Umbilical cord (tissue), 2 donors: ENCODE measurements around the gene FSIP1. TPM values are rescaled to one million over a fixed set of nuclear protein-coding genes. Genes with fewer than 3 reads are reported as not detected.
A peak's percentile ranks its signal among the peaks of the same experiment; 100 is the strongest.

Source experiments
- DNase-seq: peaks from one replicate; pipeline ENCODE4 v3.0.0-alpha.2; 2015; ENCODE audit warnings: low spot score
- total RNA-seq: library from RNA; depleted of rRNA; stranded (reverse); fragments of >200 nt; gene quantifications from one replicate; pipeline ENCODE4 v1.2.3, GENCODE V29; 2014; ENCODE audit warnings: low replicate concordance; ENCODE audit not compliant: insufficient read depth

The FSIP1 gene
- total RNA-seq, 1 donor from 2014 or later: 1.9 TPM

DNA sequence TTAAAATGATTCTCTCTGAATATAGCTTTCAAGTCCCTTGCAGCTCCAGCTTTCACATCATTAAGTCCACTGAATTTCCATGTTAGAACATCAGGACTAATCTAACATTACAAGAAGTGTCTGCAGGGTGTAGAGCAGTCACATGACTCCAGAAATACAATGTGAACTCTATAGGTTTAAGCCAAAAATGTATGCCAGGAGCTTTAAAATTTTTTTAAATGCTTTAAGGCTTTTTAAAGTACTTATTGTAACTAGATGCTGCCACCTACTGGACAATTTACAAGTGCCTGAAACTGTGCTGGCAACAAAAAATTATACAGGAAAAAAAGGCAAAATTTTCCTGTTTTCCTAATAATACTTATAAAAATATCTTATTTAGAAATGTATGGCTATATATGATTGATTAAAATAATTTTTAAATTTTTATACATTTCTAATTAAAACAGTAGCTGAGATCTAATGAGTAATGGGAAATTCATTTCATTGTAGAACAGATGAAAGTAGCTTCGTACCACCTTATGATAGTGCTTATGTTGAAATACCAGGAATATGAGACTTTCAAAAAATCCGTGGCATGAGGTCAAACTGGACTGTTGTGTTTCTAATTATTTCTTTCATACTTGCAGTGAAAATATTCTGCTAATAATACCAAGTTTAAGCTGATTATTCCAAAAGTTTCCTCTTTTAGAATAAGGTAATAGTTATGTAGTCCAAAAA, 25.7 kb downstream of the FSIP1 start:
- DNase-seq: peak; percentile 79

DNA sequence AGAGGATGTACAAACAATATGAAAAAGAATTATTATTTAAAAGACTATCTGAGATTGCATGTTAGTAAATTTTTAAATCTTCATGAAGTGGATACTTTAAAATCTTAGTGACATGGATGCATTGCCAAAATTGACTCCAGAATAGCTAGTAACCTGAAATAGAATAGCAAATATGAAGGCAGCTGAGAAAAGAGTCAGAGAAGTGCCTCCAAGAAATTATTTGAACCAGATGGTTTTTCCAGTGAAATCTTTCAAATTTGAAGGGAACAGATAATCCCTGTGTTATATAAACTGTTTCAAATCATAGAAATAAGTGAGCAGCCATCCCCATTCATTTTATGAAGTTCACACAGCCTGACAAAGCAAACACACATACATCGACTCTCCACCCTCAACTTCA, 29.6 kb downstream of the FSIP1 start:
- DNase-seq: peak; percentile 38

DNA sequence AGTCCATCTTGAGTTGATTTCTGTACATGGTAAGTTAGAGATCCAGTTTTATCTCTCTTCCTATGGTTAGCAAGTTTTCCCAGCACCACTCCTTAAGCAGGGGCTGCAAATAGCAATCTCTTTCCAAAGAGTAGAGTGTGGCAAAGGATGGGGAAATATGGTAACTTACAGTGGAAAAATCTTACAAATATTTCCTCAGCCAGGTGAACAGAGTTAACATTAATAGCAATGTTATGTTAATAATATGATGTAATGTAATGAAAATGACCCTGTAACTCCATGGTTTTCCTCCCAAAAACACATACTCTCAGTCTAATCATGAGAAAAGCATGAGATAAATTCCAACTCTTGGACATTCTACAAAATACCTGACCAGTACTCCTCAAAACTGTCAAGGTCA, 30.4 kb downstream of the FSIP1 start:
- no peak for DNase-seq

DNA sequence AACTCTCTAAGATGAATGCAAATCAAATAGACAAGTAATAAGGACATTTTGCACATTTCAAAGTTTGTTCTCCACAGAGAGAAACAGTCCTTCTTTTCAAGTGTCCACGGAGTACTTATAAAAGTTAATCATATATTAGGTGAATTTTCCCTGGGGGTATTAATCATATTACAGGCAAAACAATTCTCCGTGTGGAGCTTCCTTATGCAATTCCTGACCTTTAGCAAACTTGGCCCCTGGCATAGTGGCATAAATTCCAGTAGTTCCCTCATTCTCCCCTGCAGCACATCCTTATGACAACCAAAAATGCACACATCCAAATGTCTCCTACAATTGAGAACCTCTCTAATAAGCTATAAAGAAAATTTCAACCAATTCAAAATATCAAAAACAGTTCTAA, 34.4 kb downstream of the FSIP1 start:
- no peak for DNase-seq

DNA sequence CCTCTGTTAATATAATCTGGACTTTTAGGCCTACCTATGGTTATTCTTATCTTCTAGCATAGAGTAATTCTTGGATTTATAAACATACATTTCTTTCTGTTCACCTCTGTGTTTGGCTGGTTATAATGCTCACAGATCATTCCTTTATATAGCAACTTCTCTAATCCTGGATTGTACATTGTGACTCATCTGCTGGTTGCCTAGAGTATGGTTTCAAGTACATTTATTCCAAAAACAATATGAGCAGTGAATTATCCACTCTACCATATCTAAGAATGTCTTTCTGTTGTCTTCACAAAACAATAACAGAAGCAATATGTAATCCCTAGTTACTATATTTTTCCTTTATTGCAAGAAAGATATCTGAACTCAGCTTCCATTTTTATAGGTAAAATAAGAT, 35.3 kb downstream of the FSIP1 start:
- peak; percentile 66 for DNase-seq

DNA sequence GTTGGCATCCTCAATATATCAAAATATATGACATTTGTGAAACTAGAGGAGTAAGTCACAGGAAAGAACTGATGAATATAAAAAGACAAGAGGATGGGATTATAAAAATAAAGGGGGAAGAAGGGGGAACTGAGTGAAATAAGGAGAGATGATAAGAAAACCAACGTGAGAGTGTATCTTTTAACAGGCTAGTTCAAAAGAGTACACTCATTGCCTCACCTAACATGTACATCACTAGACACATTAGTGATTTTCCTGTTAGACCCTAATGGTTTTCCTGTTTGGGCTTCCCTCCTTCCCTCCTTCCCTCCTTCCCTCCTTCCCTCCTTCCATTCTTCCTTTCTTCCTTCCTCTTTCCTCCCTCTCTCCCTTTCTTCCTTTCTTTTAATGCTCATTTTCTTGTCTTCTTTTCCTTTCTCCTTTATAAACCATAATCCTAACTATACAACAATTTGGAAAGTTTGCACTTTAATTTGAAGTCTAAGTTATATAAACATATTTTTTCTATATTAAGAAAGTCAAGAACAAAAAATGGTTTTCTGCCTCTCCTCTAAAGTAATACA, 35.8 kb downstream of the FSIP1 start:
- DNase-seq: no peak

DNA sequence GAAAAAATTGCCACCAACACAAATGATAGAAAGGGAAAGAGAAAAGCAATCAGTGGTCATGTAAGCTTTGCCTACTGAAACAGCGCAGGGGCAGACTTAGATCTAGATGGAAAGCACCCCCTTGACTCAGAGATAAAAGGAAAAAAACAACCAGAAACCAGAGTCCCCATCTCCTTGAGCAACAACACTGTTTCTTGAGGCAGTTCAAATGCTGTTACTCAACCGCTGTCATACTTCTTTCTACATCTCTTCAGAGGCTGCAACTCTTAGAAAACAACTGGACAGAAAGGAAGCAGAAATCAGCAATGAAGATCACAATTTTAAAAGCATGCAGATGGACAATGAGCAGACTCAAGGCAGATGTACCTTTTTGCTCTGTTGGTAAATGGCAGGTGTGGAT, 36.5 kb downstream of the FSIP1 start:
- no peak for DNase-seq

DNA sequence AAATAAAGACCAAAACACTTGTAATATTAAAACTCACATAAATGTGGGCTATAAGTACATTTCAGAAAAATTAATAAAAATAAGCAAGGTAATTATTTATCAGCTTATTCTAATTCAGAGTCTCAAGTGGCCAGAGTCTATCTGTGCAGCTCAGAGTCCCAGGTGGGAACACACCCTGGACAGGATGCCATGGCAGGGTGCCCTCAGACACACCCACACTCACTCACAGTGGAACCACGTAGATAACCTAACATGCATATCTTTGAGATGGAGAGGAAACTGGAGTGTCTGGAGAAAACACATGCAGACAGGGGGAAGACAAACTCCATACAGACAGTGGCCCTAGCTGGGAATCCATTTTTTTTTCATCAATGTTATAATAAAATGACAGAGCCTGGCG, 37.2 kb downstream of the FSIP1 start:
- no peak for DNase-seq

DNA sequence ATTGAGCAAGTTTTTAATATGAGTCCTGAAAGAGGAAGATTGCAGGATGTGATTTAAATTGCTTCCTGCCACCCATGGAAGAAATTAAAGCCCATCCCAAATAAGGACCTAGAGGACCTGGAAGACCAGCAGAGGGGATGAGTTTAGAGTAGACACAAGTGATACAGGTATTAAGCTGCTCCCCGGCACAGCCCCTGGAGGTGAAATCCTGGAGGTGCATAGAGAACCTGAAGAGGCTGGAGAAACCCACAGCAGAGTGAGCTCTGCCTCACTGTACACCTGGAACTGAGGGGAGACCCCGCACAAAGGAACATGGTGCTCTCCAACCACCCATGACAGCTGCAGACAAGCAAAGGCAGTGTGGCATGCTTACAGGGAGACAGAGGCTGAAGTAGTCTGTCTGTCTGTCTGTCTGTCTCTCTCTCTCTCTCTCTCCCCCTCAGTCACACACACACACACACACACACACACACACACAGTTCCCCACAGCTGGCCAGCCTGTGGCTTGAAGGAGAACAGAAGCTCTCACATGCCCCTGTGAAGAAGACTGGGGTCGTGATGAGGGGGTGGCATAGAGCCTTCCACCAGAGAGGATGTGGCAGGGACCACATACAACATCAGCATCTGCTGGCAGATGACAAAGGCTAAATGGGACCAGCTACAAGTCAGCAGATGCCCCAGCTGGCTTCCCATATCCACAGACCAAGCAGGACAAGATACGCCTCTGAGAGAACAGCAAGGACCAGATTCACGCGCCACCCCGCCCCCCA, 38.1 kb downstream of the FSIP1 start:
- DNase-seq: no peak

DNA sequence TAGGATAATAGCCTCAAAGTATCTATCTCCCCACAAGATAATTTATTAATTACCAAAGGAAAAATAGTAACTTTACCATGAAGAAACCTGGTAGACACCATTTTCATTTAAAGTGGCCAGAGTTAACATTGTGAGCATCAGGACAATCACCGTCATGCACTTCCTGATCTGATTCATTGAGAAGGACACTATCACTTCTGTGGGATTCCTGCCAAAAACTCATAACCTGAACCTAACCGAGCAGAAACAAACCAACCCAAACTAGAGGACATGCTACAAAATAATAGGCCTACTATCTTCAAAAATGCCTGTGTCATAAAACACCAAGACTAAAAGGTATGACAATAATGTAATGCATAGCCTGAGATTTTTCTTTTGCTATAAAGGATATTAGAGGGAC, 39.0 kb downstream of the FSIP1 start:
- no peak for DNase-seq

DNA sequence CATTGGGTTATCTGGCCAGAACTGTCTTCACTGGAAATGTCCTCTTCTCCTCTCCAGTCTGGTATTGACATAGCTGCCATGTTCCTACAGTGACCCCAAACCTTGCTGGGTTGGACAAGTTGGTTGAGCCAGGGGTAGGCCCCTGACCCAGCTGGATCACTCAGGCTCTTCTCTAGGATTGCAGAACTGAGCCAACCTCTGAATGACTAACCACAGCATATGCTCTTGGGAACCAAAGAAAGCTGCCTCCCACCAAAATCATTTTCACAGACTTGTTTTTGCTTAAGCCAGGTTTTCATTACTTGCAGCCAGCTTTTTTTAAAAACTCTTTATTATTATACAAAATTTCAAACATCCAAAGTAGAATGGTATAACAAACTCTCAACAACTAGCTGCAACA, 41.4 kb downstream of the FSIP1 start:
- no peak for DNase-seq

DNA sequence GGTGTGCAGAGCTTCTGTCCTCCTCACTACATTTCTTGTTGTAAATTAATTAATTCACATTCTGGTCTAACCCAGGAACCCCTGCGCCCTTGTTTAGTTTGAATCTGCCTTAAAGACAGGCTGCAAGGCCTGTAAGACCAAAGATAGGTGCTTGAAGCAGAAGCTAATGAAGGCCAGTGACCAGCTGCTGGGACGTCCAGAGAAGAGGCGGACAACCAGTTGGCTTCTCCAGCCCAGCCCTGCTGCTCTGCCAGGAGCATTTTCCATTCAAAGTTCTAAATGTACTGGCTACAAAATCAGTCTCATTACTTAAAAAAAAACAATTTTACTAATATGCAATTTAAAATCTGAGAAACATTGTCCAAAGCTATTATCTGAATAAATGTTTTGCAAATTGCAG, 43.6 kb downstream of the FSIP1 start:
- no peak for DNase-seq

DNA sequence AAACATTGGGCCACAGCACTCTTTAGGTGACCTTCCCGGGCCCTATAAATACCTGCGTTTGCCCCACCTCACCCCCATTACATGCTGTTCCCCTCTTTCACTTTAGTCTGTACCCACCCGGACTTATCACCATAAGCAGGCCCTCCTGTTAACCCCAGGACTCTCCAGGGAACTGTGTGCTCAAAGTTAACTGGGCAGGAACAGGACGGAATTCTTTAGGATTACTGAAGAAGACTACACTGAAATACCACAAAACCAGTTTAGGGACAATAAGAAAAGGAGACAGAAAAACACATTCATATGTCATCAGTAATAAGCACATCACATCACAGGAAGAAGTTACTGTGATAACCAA, 45.5 kb downstream of the FSIP1 start:
- no peak for DNase-seq

DNA sequence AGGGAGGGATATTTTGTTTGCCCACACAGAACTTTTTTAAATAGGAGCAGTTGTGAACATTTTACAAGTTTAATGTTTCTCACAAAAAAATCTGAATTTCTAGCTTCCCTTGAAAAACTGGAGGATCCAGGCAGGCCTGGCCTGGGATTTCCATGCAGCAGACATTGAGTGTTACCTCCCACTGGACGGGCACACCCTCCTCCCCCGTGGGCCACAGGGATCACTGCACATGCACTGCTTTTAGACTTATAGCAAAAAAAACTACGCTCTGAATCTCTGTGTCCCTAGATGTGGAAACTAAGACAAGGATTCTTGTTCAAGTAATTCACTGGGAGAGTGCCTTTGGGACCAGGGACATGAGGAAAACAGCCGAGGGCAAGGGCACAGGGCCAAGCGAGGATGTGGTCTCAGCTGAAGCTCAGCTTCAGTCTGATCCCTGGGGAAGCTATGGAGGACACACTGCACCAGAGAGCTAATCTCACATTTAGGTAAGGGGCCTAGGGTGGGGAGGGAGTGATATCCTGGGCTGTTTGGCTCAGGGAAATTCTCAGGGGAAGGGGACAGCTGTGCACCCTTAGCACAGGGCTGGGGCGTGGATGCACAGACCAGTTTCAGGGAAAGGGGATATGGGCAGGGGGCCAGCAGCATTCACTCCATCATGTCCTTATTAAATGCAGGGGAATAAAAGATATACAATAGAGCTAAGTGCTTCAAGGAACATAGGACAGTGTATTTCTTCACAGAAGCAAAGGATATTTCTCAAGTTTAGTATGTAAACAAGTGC, 46.0 kb downstream of the FSIP1 start:
- peak; percentile 28 for DNase-seq

DNA sequence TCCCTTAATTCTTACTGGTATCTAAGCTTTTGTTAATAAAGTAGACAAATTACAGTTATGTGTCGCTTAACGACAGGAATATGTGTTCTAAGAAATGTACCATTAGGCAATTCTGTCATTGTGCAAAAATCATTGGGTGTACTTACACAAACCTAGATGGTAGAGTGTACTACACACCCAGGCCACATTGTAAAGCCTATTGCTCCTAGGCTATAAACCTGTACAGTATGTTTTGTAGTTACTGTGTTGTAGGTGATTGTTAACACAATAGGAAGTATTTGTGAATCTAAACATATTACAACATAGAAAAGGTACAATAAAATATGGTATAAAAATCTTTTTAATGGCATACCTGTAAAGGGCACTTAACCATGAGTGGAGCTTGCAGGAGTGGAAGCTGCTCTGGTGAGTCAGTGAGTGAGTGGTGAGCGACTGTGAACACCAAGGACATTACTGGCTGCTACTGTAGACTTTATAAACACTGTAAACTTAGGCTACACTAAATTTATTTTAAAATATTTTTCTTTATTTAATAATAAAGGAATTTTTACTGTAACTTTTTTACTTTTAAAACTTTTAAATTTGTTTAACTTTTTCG, 47.4 kb downstream of the FSIP1 start:
- no peak for DNase-seq

DNA sequence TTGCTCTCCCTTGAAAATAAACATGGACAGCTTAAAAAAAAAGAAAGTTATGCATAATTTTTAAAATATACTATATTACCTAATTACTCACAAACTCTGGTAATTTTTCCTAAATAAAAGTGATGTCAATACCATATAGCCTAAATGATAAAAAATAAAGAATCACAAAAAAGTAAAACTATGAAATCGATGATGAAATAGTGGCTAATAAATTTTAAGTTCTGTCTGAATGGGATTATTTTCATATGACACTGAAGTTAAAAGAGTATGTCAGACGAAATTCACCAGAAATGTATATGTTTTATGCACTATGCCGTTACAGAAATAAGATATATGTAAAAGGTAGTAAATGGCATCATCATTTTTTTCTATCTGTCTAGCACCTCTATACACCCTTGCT, 51.4 kb downstream of the FSIP1 start:
- DNase-seq: no peak

DNA sequence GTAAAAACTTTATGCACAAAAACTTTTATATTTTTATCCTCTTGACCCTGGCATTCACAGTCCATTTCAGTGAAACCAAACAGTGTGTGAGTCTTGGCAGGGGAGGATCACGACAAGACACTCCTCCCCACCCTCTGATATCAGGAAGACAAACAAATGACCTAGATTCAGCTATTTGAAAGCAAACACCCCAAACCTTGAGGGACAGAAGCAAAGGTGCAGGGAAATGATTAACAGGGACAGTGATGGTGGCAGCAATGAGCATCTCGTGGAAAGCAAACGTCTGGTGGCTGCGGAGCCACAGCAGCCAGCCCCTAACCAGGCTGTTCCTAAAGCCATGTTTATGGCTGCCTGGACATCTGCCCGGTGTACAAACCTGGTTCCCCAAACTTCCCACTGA, 52.1 kb downstream of the FSIP1 start:
- no peak for DNase-seq

DNA sequence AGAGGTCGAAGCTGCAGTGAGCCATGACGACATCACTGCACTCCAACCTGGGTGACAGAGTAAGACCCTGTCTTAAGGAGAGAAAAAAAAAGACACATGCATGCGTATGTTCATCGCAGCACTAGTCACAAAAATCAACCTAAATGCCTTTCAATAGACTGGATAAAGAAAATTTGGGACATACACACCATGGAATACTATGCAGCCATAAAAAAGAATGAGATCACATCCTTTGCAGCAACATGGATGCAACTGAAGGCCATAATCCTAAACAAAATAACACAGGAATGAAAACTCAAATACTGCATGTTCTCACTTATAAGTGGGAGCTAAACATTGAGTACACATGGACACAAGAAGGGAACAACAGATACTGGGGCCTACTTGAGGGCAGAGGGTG, 53.1 kb downstream of the FSIP1 start:
- DNase-seq: no peak

DNA sequence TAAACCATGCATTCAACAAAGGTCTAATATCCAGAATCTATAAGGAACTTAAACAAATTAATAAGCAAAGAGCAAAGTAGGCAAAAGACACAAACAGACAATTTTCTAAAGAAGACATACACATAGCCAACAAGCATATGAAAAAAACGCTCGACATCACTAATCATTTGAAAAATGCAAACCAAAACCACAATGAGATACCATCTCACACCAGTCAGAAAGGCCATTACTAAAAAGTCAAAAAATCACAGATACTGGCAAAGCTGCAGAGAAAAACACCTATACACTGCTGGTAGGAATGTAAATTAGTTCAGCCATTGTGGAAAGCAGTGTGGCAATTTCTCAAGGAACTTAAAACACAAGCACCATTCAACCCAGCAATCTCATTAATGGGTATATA, 53.8 kb downstream of the FSIP1 start:
- DNase-seq: no peak

DNA sequence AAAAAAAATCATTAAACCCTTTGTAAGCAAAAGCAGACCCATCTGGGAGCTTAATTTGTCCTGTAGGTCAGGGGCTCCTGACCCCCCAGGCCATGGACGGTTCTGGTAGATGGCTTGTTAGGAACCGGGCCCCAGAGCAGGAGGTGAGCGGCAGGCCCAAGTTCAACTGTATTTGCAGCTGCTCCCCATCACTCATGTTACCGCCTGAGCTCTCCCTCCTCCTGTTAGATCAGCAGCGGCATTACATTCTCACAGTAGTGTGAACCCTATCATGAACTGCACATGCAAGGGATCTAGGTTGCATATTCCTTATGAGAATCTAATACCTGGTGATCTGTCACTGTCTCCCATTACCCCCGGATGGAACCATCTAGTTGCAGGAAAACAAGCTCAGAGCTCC, 60.7 kb downstream of the FSIP1 start:
- no peak for DNase-seq

DNA sequence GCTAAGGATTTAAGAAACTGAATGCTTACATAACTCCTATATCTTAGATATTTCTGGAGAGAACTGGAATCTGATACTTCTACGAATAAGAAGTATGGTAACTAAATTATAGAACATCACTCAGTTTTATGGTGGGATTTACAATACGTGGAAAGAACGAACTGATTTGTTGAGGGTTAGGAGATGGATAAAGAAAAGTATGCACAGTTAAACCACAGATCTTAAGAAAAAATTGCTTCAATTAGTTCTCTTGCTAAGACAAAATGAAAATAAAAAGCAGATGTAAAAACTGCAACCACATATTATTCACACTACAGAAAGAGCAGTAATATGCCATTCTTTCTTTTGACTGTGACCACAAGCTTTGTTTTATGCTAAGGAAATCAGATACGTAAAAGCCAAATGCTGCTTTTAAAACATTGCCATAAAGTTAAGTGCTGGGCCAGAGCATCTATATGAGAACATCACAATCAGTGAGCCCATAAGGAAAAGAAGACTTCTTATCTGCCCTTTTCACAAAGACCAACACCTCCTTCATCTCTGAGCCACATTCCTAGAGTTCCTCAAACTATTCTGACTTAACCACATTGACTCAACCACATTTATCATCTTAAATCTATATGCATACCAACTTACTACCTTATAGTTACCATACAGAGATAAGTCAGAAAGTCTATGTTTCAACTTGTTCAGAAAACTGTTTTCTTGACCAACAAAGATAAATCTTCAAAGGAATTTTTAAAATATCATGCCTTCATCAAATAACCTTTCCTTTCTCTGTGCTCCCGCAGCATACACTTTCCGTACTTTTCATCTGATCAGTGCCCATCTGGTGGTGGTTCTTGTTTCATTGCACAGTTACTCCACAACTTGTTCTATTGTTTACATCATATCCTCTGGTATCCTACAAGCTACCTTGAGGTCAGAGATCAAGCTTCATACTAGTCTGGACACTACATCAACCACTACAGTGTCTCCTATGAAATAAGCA, 61.7 kb downstream of the FSIP1 start:
- DNase-seq: peak; percentile 88
